ENCODE measurements around the gene ACOT2. TPM values are rescaled to one million over a fixed set of nuclear protein-coding genes. Genes with fewer than 3 reads are reported as not detected.
A peak's percentile ranks its signal among the peaks of the same experiment; 100 is the strongest.
"Not testable (repeated sequence)": the region's sequence is repeated elsewhere in the genome, so short reads cannot be mapped to it uniquely, and the experiment has no call there.

The ACOT2 gene
- total and polyA plus RNA-seq, 2 donors = 13.8 to 20.3 TPM

DNA sequence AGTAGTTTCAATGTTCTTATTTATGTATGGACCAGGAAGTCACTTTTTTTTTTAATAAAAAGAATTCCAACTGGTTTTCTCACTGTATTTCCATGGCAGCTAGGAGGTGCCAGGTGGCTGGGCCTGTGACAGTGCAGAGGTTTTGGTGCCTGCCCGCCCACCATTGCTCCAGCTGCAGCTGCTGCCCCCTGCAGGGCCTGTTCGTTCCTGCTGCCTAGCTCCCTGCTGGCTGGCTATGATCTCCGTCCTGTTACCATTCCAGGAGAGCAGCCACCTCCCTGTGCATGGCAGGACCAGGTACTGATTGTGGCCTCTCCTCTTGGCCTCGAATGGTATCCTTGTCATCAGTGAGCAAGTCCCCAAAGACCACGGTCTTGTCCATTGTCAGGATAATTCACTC lies 30.0 kb upstream of the ACOT2 start:
- peak in 3 of 9 donors; percentile 7 to 25 (median 7) for DNase-seq (ENCODE audit: low read depth in 6 of 9, low spot score in 9 of 9)
- not testable (repeated sequence) for H3K4me1 ChIP-seq (ENCODE audit: control insufficient read depth in 2 of 2, insufficient read depth in 2 of 2, low read length in 2 of 2)
- no CpG with 5 or more reads among the region's 5 CpGs for WGBS

DNA sequence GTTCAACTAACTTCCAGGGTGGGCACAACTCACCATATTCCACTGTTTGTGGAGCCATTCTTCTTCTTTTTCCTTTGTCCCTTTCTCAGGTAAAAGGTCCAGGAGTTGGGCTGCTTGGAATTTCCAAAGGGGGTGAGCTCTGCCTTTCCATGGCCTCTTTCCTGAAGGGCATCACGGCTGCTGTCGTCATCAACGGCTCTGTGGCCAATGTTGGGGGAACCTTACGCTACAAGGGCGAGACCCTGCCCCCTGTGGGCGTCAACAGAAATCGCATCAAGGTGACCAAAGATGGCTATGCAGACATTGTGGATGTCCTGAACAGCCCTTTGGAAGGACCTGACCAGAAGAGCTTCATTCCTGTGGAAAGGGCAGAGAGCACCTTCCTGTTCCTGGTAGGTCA lies 26.1 kb upstream of the ACOT2 start:
- H3K27ac ChIP-seq (ENCODE audit: low read depth in 1 of 2, low read length in 1 of 2); H3K4me1 ChIP-seq (ENCODE audit: control insufficient read depth in 2 of 2, insufficient read depth in 2 of 2, low read length in 2 of 2); H3K4me3 ChIP-seq (ENCODE audit: low read length in 2 of 2); H3K27me3 ChIP-seq (ENCODE audit: control insufficient read depth in 2 of 2, insufficient read depth in 1 of 2, low read length in 1 of 2); H3K36me3 ChIP-seq (ENCODE audit: control insufficient read depth in 2 of 2, insufficient read depth in 2 of 2, low read length in 1 of 2); H3K9me3 ChIP-seq (ENCODE audit: control insufficient read depth in 2 of 2, insufficient read depth in 1 of 2, low read length in 1 of 2); DNase-seq (ENCODE audit: low read depth in 6 of 9, low spot score in 9 of 9): not testable (repeated sequence)
- WGBS = 98% methylated on average over 7 of the region's 7 CpGs

More for the DNA sequence above, 30.0 kb upstream of the ACOT2 start:
- peaks cover 0 to 14% of the 10 kb centered on the region in 2 donors for H3K27me3 ChIP-seq (ENCODE audit: control insufficient read depth in 2 of 2, insufficient read depth in 1 of 2, low read length in 1 of 2)
- not testable (repeated sequence) for H3K36me3 ChIP-seq (ENCODE audit: control insufficient read depth in 2 of 2, insufficient read depth in 2 of 2, low read length in 1 of 2); H3K9me3 ChIP-seq (ENCODE audit: control insufficient read depth in 2 of 2, insufficient read depth in 1 of 2, low read length in 1 of 2); H3K4me3 ChIP-seq (ENCODE audit: low read length in 2 of 2); H3K27ac ChIP-seq (ENCODE audit: low read depth in 1 of 2, low read length in 1 of 2)

DNA sequence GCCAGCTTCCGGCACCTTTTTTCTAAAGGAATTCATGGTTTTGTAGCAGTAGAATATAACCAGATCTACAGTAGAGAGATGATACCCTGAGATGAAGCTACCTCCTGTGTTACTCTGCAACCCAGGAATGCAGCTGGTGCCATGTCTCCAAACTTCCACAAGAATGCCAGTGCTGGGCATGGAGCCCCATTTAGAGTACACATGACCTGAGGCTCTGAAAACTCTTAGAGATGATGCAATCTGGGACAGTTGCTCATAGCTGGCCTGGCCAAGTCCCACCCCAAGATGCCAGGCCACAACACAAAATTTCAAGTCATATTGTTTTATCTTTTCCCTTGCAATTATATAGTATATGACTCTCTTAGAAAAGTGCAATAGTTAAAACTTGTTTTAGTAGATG lies 23.7 kb upstream of the ACOT2 start:
- DNase-seq (ENCODE audit: low read depth in 6 of 9, low spot score in 9 of 9); H3K4me1 ChIP-seq (ENCODE audit: control insufficient read depth in 2 of 2, insufficient read depth in 2 of 2, low read length in 2 of 2); H3K9me3 ChIP-seq (ENCODE audit: control insufficient read depth in 2 of 2, insufficient read depth in 1 of 2, low read length in 1 of 2); H3K36me3 ChIP-seq (ENCODE audit: control insufficient read depth in 2 of 2, insufficient read depth in 2 of 2, low read length in 1 of 2); H3K27me3 ChIP-seq (ENCODE audit: control insufficient read depth in 2 of 2, insufficient read depth in 1 of 2, low read length in 1 of 2); H3K4me3 ChIP-seq (ENCODE audit: low read length in 2 of 2); H3K27ac ChIP-seq (ENCODE audit: low read depth in 1 of 2, low read length in 1 of 2): not testable (repeated sequence)
- no CpG with 5 or more reads among the region's 1 CpG for WGBS

DNA sequence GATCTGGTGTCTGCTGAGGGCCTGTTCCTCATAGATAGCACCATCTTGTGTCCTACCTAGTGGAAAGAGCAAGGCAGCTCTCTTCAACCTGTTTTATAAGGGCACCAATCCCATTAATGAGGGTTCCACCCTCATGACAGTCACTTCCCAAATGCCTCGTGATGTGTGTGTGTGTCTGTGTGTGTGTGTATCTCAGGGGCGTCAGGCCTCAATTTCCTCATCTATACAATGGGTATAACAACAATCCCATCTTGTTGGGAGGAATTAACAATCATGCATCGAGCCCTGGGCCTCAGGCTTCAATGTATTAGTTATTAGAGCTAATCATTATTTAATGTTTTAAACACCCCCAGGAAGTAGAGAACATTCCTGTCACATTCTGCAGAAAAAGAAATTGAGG lies 19.9 kb upstream of the ACOT2 start:
- H3K4me1 ChIP-seq (ENCODE audit: control insufficient read depth in 2 of 2, insufficient read depth in 2 of 2, low read length in 2 of 2); H3K4me3 ChIP-seq (ENCODE audit: low read length in 2 of 2); DNase-seq (ENCODE audit: low read depth in 6 of 9, low spot score in 9 of 9); H3K27me3 ChIP-seq (ENCODE audit: control insufficient read depth in 2 of 2, insufficient read depth in 1 of 2, low read length in 1 of 2); H3K27ac ChIP-seq (ENCODE audit: low read depth in 1 of 2, low read length in 1 of 2); H3K9me3 ChIP-seq (ENCODE audit: control insufficient read depth in 2 of 2, insufficient read depth in 1 of 2, low read length in 1 of 2); H3K36me3 ChIP-seq (ENCODE audit: control insufficient read depth in 2 of 2, insufficient read depth in 2 of 2, low read length in 1 of 2): not testable (repeated sequence)
- no CpG with 5 or more reads among the region's 3 CpGs for WGBS

DNA sequence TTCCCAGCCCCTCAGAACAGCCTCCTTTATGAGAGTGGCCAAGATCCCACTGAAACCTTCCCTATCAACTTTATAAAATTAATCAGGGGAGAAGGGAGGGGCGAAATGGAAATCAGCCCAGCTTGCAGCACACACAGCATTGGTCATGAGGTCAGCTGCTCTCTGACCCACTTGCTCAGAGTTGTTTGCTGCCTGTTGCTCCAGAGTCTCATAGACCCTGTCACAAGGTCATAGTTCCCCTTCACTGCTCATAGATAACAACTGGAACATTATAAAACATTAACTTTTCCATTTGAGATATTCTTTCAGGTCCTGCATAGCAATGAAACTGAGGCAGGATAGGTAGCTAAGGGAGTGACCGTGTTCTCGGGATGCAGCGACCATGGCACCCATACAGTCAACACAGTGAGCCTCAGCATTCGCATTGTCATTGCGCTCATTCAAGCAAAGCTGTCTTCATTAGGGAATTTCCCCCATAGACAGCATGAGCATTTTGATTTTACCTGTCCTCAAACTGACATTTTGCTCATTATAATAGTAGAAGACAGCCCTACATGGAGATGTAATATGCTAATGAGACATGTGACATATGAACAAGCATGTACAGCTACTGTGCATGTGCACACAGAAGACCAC lies 19.0 kb upstream of the ACOT2 start:
- H3K27ac ChIP-seq (ENCODE audit: low read depth in 1 of 2, low read length in 1 of 2); H3K9me3 ChIP-seq (ENCODE audit: control insufficient read depth in 2 of 2, insufficient read depth in 1 of 2, low read length in 1 of 2); H3K4me3 ChIP-seq (ENCODE audit: low read length in 2 of 2); DNase-seq (ENCODE audit: low read depth in 6 of 9, low spot score in 9 of 9); H3K27me3 ChIP-seq (ENCODE audit: control insufficient read depth in 2 of 2, insufficient read depth in 1 of 2, low read length in 1 of 2); H3K36me3 ChIP-seq (ENCODE audit: control insufficient read depth in 2 of 2, insufficient read depth in 2 of 2, low read length in 1 of 2); H3K4me1 ChIP-seq (ENCODE audit: control insufficient read depth in 2 of 2, insufficient read depth in 2 of 2, low read length in 2 of 2): not testable (repeated sequence)
- no CpG with 5 or more reads among the region's 6 CpGs for WGBS

DNA sequence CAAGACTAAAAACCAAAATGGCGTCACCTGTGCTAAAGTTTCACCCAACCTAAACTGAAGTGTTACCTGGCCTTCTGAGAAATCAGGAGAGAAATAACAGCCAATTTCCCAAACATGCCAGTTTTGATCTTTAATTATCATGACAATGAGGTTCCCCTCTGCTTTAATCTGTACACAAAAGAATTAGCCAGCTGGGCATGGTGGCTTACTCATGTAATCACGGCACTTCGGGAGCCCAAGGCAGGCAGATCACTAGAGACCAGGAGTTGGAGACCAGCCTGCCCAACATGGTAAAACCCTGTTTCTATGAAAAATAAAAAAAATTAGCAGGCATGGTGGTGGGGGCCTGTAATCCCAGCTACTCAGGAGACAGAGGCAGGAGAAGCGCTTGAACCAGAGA lies 15.2 kb upstream of the ACOT2 start:
- no CpG with 5 or more reads among the region's 4 CpGs for WGBS
- Histone ChIP-seq H3K4me3 (ENCODE audit: low read length in 2 of 2) (no peak overlapping the region), H3K27me3 (ENCODE audit: control insufficient read depth in 2 of 2, insufficient read depth in 1 of 2, low read length in 1 of 2) (no peaks in the 10 kb centered on the region), H3K36me3 (ENCODE audit: control insufficient read depth in 2 of 2, insufficient read depth in 2 of 2, low read length in 1 of 2) (no peaks in the 10 kb centered on the region), H3K27ac (ENCODE audit: low read depth in 1 of 2, low read length in 1 of 2) (no peak overlapping the region), H3K4me1 (ENCODE audit: control insufficient read depth in 2 of 2, insufficient read depth in 2 of 2, low read length in 2 of 2) (no peaks in the 10 kb centered on the region), H3K9me3 (ENCODE audit: control insufficient read depth in 2 of 2, insufficient read depth in 1 of 2, low read length in 1 of 2) (no peaks in the 10 kb centered on the region)
- no peak for DNase-seq (ENCODE audit: low read depth in 6 of 9, low spot score in 9 of 9)

DNA sequence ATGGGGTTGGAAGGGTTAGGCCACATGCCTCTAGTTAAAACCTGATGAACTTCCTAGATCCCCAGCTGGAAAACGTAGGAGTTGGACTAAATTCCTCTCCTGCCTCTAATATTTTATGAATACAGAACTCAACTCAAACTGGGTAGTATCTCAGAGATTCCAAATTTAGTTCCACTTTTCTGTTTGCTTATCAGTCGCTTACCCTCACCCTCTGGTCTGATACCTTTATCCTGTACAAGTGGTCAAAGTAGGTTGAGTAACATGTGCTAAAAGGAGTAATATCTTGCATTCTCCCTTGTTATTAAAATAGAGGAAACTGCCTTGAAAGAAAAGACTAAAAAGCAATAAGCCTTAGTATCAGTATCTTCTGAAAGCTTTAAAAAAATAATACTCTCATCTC lies 11.8 kb upstream of the ACOT2 start:
- H3K27me3 ChIP-seq (ENCODE audit: control insufficient read depth in 2 of 2, insufficient read depth in 1 of 2, low read length in 1 of 2); H3K36me3 ChIP-seq (ENCODE audit: control insufficient read depth in 2 of 2, insufficient read depth in 2 of 2, low read length in 1 of 2); H3K9me3 ChIP-seq (ENCODE audit: control insufficient read depth in 2 of 2, insufficient read depth in 1 of 2, low read length in 1 of 2); DNase-seq (ENCODE audit: low read depth in 6 of 9, low spot score in 9 of 9); H3K4me3 ChIP-seq (ENCODE audit: low read length in 2 of 2); H3K27ac ChIP-seq (ENCODE audit: low read depth in 1 of 2, low read length in 1 of 2); H3K4me1 ChIP-seq (ENCODE audit: control insufficient read depth in 2 of 2, insufficient read depth in 2 of 2, low read length in 2 of 2): not testable (repeated sequence)
- no CpG with 5 or more reads among the region's 2 CpGs for WGBS

DNA sequence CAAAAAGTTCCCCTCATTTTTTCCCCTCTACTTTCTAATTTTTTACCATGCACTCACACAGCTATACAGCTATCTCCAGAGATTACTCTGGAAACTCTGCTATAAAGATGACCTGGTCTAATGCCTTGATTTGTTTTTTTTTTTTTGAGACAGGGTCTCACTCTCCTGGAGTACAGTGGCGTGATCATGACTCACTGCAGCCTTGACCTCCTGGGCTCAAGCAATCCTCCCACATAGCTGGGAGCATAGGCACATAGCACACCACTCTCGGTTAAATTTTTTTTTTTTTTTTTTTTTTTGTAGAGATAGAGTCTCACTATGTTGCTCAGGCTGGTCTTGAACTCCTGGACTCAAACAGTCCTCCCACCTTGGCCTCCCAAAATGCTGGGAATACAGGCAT lies 10.8 kb upstream of the ACOT2 start:
- not testable (repeated sequence) for H3K27me3 ChIP-seq (ENCODE audit: control insufficient read depth in 2 of 2, insufficient read depth in 1 of 2, low read length in 1 of 2); DNase-seq (ENCODE audit: low read depth in 6 of 9, low spot score in 9 of 9); H3K9me3 ChIP-seq (ENCODE audit: control insufficient read depth in 2 of 2, insufficient read depth in 1 of 2, low read length in 1 of 2); H3K4me1 ChIP-seq (ENCODE audit: control insufficient read depth in 2 of 2, insufficient read depth in 2 of 2, low read length in 2 of 2); H3K4me3 ChIP-seq (ENCODE audit: low read length in 2 of 2); H3K27ac ChIP-seq (ENCODE audit: low read depth in 1 of 2, low read length in 1 of 2); H3K36me3 ChIP-seq (ENCODE audit: control insufficient read depth in 2 of 2, insufficient read depth in 2 of 2, low read length in 1 of 2)
- no CpG with 5 or more reads among the region's 2 CpGs for WGBS

DNA sequence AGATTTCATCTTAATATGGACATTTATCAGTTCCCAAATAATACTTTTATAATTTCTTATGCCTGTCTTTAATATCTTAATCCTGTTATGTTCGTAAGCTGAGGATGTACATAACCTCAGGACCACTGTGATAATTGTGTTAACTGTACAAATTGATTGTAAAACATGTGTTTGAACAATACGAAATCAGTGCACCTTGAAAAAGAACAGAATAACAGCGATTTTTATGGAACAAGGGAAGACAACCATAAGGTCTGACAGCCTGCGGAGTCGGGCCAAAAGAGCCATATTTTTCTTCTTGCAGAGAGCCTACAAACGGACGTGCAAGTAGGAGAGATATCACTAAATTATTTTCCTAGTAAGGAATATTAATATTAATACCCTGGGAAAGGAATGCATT lies 6.8 kb upstream of the ACOT2 start:
- 98% methylated on average over 7 of the region's 7 CpGs for WGBS
- H3K4me3 ChIP-seq (ENCODE audit: low read length in 2 of 2); H3K27me3 ChIP-seq (ENCODE audit: control insufficient read depth in 2 of 2, insufficient read depth in 1 of 2, low read length in 1 of 2); H3K36me3 ChIP-seq (ENCODE audit: control insufficient read depth in 2 of 2, insufficient read depth in 2 of 2, low read length in 1 of 2); H3K27ac ChIP-seq (ENCODE audit: low read depth in 1 of 2, low read length in 1 of 2); H3K9me3 ChIP-seq (ENCODE audit: control insufficient read depth in 2 of 2, insufficient read depth in 1 of 2, low read length in 1 of 2); H3K4me1 ChIP-seq (ENCODE audit: control insufficient read depth in 2 of 2, insufficient read depth in 2 of 2, low read length in 2 of 2); DNase-seq (ENCODE audit: low read depth in 6 of 9, low spot score in 9 of 9): not testable (repeated sequence)

DNA sequence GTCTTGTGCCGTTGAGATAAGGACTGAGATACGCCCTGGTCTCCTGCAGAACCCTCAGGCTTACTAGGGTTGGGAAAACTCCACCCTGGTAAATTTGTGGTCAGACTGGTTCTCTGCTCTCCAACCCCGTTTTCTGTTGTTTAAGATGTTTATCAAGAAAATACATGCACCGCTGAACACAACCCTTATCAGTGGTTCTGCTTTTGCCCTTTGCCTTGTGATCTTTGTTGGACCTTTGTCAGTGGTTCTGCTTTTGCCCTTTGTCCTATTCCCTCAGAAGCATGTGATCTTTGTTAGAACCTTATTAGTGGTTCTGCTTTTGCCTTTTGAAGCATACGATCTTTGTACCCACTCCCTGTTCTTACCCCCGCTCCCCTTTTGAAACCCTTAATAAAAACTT lies 6.3 kb upstream of the ACOT2 start:
- H3K36me3 ChIP-seq (ENCODE audit: control insufficient read depth in 2 of 2, insufficient read depth in 2 of 2, low read length in 1 of 2); H3K4me3 ChIP-seq (ENCODE audit: low read length in 2 of 2); H3K27me3 ChIP-seq (ENCODE audit: control insufficient read depth in 2 of 2, insufficient read depth in 1 of 2, low read length in 1 of 2); DNase-seq (ENCODE audit: low read depth in 6 of 9, low spot score in 9 of 9); H3K27ac ChIP-seq (ENCODE audit: low read depth in 1 of 2, low read length in 1 of 2); H3K4me1 ChIP-seq (ENCODE audit: control insufficient read depth in 2 of 2, insufficient read depth in 2 of 2, low read length in 2 of 2); H3K9me3 ChIP-seq (ENCODE audit: control insufficient read depth in 2 of 2, insufficient read depth in 1 of 2, low read length in 1 of 2): not testable (repeated sequence)
- WGBS = over 99% methylated on average over 6 of the region's 6 CpGs
